ENCODE results near the gene LMAN1L.
A peak's percentile ranks its signal among the peaks of the same experiment; 100 is the strongest.

The LMAN1L gene

GRCh38 chr15:74863239-74864056, 50.8 kb downstream of the LMAN1L start:
- no peak for DNase-seq

GRCh38 chr15:74864296-74864695, 51.7 kb downstream of the LMAN1L start:
- no peak for DNase-seq

- DNase-seq = no peak
Observed at GRCh38 chr15:74865316-74865715, 52.7 kb downstream of the LMAN1L start.

DNA sequence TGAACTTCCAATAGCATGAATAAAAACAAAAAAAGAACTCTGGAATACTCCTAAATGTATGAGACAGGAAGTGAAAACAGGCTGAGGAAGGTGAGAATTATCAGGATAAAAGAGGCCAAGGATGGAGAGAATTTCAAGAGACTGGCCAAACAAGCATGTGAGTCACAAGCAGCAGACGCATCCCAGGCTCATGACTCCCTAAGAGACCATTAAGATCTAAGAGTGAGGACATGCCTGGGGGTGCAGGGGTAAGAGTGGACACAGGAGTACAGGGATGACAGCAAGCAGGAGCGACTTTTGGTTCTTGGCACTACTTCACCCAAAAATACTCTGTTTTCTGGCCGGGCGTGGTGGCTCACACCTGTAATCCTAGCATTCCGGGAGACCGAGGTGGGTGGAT, 53.5 kb downstream of the LMAN1L start:
- no peak for DNase-seq

GRCh38 chr15:74867466-74868038, 54.9 kb downstream of the LMAN1L start:
- DNase-seq = no peak

GRCh38 chr15:74868059-74868458, 55.4 kb downstream of the LMAN1L start:
- no peak for DNase-seq

GRCh38 chr15:74869372-74869725, 56.7 kb downstream of the LMAN1L start:
- no peak for DNase-seq

- no peak for DNase-seq
Observed at GRCh38 chr15:74869726-74870407, 57.2 kb downstream of the LMAN1L start.

GRCh38 chr15:74870436-74871215, 58.0 kb downstream of the LMAN1L start:
- no peak for DNase-seq

DNA sequence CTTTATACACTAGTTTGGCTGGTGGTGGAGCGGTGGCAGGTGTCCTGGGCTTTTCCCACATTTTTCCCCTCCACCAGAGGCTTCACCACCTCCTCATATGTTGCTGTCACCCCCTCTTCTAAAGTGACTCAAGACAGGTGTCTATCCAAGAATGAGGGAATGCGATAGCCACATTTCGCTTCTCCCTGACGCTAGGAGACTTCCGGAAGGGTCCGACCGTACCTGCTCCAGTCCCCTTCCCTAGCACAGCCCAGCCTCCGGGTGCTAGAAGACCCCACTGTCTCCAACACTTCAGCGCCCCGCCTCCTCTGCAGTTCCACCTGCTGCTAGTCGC, 60.0 kb downstream of the LMAN1L start:
- DNase-seq = no peak

DNA sequence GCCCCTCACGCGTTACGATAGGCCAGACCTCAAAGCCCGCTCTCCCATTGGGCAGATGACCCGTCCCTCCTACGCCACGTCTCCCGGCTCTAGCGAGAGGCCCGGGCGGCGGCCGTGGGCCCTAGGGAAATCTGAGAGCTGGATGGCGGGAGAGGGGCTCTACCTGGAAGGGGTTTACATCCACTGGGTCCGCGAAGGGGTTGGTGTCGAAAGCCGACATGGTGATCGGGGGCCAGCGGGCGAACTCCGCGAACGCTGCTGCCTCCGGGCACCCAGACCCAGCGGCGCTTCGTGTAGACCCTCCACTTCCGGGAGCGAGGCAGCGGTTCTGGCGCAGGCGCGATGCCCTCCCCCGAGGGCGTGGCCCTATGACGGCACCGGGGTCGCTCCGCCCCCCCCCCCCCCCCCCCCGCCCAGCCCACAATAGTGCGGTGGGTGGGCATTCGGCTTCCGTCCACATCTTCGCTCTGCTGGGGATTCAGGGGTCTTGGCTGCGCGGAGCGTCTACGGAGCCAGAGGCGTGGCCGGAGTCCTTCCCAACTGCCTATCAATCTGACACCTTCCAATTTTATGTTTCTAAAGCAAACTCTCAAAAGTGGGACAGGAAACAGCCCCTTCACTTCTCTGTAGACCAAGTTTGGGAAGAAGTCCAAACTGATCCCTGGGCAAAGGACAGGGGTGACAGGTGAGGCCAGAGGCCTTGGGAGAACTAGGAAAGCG, 60.6 kb downstream of the LMAN1L start, which contains the start of gene SCAMP2:
SCAMP2 (minus strand) TSS at position 330 of the 720 bp plus-strand sequence; CDS start at position 220, 110 bp downstream.
- peak; percentile 81 for DNase-seq

DNA sequence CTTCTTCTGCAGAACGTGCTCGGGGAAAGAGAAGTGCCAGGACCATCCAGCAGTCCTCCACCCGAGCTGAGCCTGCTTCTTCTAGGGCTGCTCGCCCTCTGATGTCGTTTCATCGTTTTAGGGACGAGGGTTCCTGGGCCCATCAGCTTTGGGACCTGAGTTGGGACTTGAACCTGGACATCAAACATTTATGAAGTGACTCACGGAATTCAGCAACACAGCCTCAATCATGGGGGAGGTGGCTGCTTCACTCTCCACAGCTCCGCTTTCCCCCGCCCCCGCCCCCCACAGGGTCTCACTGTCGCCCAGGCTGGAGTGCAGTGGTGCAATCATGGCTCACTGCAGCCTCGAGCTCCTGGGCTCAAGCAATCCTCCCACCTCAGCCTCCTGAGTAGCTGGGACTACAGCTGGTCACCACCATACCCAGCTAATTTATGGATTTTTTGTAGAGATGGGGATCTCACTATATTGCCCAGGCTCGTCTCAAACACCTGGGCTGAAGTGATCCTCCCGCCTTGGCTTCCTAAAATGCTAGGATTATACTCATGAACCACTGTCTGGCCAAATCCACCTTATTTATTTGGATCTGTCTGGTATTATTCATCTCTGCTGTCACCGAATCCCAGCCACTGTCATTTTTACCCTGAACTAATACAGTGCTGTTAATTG, 61.3 kb downstream of the LMAN1L start:
- no peak for DNase-seq

Measured in NCI-H1417 treated with DMSO at 0.1 percent for 48 hours (cell line).